HL-60 (cell line): ENCODE measurements around the gene EIF3K.

Source experiments
- POLR2AphosphoS5 ChIP-seq: IDR thresholded peaks from 2 replicates; pipeline ENCODE4 v1.6.1; 2012; ENCODE audit warnings: low read depth
- TF ChIP-seq, protein P1 (sequence below): IDR thresholded peaks from one replicate; pipeline ENCODE4 v1.5.1; 2011; ENCODE audit warnings: low read length, control low read depth, inconsistent platforms; ENCODE audit not compliant: insufficient read depth

DNA sequence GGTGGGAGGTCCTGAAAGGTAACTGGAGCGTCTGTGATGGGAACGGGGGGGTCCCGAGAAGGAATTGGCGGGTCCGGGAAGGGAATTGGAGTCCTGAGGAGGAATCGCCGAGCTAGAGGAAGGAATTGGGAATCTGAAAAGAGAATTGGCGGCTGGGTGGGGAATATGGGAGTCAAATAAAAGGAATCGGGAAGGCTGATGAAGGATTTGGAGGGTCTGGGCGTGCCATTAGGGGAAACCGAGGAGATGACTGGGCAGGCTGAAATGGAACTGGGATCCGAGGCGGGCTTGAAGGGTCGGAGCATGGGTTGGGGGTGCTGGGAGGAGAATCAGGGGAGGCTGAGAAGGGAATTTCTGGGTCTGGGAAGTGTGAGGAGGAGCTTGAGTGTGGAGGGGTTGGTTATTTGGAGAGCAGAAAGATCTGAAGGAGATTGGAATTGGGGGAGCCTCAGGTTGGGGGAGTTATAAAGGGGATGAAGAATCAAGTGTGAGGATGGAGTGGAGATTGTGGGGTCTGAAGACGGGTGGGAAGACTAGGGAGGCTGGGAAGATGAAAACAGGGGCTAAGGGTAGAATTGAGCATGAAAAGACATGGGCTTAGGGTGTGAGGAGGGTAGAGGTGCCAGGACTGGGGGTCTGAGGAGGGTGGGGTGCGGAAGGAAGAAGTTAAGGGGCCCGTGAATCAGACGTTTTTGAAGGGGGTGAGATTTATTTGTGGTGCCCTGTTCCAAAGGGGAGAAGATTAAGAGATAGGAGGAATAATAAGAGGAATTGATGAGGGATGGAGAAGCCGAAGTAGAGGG, 29.2 kb downstream of the EIF3K start:
- TF ChIP-seq, protein P1, sequence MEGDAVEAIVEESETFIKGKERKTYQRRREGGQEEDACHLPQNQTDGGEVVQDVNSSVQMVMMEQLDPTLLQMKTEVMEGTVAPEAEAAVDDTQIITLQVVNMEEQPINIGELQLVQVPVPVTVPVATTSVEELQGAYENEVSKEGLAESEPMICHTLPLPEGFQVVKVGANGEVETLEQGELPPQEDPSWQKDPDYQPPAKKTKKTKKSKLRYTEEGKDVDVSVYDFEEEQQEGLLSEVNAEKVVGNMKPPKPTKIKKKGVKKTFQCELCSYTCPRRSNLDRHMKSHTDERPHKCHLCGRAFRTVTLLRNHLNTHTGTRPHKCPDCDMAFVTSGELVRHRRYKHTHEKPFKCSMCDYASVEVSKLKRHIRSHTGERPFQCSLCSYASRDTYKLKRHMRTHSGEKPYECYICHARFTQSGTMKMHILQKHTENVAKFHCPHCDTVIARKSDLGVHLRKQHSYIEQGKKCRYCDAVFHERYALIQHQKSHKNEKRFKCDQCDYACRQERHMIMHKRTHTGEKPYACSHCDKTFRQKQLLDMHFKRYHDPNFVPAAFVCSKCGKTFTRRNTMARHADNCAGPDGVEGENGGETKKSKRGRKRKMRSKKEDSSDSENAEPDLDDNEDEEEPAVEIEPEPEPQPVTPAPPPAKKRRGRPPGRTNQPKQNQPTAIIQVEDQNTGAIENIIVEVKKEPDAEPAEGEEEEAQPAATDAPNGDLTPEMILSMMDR, result no peak
- TF ChIP-seq POLR2AphosphoS5, result no peak
